ENCODE measurements around the gene CDH3. TPM values are rescaled to one million over a fixed set of nuclear protein-coding genes. Genes with fewer than 3 reads are reported as not detected.

Gene CDH3
- total and polyA plus RNA-seq, 2 of the 13 experiments (the other 11 are each of a cell fraction or from before 2014, with no cell fraction given) = 0.11 TPM; not detected in 1

DNA sequence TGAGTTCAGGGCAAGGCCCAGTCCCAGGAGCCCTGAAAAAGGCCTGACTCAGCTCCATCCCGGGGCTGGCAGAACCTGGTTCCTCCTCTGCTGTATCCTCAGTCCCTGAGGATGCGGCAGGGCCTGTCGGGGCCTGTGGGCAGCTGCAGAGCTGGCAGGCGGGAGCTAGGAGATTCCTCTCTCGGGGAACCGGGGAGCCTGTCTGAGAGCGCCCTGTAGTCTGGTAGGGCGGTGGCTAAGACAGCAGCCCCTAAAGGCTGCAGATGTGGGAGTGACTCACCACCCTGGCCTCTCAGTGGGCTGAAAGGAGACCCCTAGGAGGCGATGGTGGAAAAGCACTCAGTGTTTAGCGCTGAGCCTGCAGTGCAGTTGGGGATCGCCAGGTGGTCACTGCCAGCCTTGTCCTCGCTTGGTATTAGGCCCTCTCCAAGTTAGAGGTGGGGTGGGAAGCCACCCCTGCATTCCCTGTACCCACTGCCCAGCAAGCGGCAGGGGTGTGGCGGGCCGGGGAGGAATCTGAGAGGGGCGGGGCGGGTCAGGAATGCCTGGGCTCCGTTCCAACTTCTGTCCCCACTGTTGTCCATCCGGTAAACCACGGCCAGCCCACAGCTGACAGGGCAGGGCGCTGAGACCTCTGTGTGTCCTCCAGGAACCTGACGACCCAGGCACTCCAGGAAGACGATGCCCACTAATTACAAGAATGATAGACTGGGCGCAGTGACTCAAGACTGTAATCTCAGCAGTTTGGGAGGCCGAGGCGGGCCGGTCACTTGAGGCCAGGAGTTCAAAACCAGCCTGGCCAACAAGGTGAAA is 62.4 kb downstream of the CDH3 start (continued):
- TF ChIP-seq, protein P1, sequence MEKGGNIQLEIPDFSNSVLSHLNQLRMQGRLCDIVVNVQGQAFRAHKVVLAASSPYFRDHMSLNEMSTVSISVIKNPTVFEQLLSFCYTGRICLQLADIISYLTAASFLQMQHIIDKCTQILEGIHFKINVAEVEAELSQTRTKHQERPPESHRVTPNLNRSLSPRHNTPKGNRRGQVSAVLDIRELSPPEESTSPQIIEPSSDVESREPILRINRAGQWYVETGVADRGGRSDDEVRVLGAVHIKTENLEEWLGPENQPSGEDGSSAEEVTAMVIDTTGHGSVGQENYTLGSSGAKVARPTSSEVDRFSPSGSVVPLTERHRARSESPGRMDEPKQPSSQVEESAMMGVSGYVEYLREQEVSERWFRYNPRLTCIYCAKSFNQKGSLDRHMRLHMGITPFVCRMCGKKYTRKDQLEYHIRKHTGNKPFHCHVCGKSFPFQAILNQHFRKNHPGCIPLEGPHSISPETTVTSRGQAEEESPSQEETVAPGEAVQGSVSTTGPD (CRISPR knock-in tag; IDR thresholded peaks at IDR 0.05) = no peak
- TF ChIP-seq, protein P2, sequence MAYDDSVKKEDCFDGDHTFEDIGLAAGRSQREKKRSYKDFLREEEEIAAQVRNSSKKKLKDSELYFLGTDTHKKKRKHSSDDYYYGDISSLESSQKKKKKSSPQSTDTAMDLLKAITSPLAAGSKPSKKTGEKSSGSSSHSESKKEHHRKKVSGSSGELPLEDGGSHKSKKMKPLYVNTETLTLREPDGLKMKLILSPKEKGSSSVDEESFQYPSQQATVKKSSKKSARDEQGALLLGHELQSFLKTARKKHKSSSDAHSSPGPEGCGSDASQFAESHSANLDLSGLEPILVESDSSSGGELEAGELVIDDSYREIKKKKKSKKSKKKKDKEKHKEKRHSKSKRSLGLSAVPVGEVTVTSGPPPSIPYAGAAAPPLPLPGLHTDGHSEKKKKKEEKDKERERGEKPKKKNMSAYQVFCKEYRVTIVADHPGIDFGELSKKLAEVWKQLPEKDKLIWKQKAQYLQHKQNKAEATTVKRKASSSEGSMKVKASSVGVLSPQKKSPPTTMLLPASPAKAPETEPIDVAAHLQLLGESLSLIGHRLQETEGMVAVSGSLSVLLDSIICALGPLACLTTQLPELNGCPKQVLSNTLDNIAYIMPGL (CRISPR knock-in tag; IDR thresholded peaks at IDR 0.05; ENCODE audit: borderline replicate concordance in 1 of 2, low read depth in 1 of 2) = peak; percentile 19 to 39; a peak in 3 of 4 replicates
- TF ChIP-seq ZNF546 (CRISPR knock-in tag; conservative IDR thresholded peaks at IDR 0.05) (0 out of 2 replicates have a peak, but pooled peaks have one; percentile 19), ELF4 (CRISPR knock-in tag; IDR thresholded peaks at IDR 0.05; ENCODE audit: borderline replicate concordance) (no peak), SMAD1 (CRISPR knock-in tag; IDR thresholded peaks at IDR 0.05; ENCODE audit: borderline replicate concordance, low read depth) (no peak), CREM (IDR thresholded peaks at IDR 0.05) (no peak), CREM (CRISPR knock-in tag; IDR thresholded peaks at IDR 0.05) (no peak), ZNF879 (CRISPR knock-in tag; IDR thresholded peaks at IDR 0.05) (no peak), STAG1 (CRISPR knock-in tag; IDR thresholded peaks at IDR 0.05) (peak; percentile 56), SKI (IDR thresholded peaks at IDR 0.05; ENCODE audit: partially characterized antibody) (no peak), HOXA3 (CRISPR knock-in tag; IDR thresholded peaks at IDR 0.05) (peak; percentile 38; the same call in 1 of the 2 replicates), CHD4 (IDR thresholded peaks at IDR 0.05; ENCODE audit: borderline replicate concordance, low read length) (no peak), ZNF3 (CRISPR knock-in tag; IDR thresholded peaks at IDR 0.05) (no peak), SOX5 (CRISPR knock-in tag; IDR thresholded peaks at IDR 0.05; ENCODE audit: borderline replicate concordance) (peak; percentile 54; the same call in 1 of the 2 replicates)
- TF ChIP-seq, protein P3, sequence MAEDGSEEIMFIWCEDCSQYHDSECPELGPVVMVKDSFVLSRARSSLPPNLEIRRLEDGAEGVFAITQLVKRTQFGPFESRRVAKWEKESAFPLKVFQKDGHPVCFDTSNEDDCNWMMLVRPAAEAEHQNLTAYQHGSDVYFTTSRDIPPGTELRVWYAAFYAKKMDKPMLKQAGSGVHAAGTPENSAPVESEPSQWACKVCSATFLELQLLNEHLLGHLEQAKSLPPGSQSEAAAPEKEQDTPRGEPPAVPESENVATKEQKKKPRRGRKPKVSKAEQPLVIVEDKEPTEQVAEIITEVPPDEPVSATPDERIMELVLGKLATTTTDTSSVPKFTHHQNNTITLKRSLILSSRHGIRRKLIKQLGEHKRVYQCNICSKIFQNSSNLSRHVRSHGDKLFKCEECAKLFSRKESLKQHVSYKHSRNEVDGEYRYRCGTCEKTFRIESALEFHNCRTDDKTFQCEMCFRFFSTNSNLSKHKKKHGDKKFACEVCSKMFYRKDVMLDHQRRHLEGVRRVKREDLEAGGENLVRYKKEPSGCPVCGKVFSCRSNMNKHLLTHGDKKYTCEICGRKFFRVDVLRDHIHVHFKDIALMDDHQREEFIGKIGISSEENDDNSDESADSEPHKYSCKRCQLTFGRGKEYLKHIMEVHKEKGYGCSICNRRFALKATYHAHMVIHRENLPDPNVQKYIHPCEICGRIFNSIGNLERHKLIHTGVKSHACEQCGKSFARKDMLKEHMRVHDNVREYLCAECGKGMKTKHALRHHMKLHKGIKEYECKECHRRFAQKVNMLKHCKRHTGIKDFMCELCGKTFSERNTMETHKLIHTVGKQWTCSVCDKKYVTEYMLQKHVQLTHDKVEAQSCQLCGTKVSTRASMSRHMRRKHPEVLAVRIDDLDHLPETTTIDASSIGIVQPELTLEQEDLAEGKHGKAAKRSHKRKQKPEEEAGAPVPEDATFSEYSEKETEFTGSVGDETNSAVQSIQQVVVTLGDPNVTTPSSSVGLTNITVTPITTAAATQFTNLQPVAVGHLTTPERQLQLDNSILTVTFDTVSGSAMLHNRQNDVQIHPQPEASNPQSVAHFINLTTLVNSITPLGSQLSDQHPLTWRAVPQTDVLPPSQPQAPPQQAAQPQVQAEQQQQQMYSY (CRISPR knock-in tag; IDR thresholded peaks at IDR 0.05) = no peak
- TF ChIP-seq, protein P4, sequence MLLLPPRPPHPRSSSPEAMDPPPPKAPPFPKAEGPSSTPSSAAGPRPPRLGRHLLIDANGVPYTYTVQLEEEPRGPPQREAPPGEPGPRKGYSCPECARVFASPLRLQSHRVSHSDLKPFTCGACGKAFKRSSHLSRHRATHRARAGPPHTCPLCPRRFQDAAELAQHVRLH (CRISPR knock-in tag; IDR thresholded peaks at IDR 0.05; ENCODE audit: borderline replicate concordance, low read depth) = peak; percentile 41; the same call in 1 of the 2 replicates
- TF ChIP-seq, protein P5, sequence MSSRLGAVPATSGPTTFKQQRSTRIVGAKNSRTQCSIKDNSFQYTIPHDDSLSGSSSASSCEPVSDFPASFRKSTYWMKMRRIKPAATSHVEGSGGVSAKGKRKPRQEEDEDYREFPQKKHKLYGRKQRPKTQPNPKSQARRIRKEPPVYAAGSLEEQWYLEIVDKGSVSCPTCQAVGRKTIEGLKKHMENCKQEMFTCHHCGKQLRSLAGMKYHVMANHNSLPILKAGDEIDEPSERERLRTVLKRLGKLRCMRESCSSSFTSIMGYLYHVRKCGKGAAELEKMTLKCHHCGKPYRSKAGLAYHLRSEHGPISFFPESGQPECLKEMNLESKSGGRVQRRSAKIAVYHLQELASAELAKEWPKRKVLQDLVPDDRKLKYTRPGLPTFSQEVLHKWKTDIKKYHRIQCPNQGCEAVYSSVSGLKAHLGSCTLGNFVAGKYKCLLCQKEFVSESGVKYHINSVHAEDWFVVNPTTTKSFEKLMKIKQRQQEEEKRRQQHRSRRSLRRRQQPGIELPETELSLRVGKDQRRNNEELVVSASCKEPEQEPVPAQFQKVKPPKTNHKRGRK (CRISPR knock-in tag; IDR thresholded peaks at IDR 0.05) = no peak
